IPS DF 4.7 (cell line): ENCODE measurements around the gene PCP2.

Experiments used
- DNase-seq: peaks from one replicate; pipeline ENCODE4 v3.0.0-alpha.2; 2013; ENCODE audit warnings: low spot score; ENCODE audit errors: extremely low read depth

Gene PCP2

DNA sequence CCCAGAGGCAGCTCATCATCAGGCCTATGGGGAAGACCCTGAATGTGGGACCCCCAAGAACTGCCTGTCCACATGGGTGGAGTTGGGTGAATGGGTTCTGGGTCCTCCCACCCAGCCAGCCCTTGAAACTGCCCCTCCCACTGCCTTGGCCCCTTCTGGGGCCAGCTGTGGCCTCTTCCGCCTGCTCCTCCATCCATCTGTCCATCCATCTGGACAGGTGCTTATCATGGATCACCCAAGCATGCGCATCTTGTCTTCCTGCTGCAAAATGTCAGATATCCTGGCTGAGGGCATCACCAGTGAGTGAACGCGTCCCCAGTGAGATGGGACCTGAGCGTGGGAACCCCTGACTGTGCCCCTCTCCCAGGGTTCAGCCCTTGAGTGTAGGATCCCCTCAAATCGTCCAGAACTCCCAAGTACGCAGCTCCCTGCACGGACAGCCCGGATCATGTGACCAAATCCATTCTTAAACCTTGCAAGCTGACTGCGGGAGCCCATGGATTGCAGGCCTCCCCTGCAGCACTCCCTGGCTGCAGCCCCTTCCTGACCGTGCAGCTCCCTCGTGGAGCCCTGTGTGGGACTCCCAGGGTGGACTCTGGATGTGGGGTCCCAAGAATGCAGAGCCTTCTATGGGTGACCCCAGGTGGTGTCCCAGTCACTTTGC lies 5.4 kb upstream of the PCP2 start:
- no peak for DNase-seq

DNA sequence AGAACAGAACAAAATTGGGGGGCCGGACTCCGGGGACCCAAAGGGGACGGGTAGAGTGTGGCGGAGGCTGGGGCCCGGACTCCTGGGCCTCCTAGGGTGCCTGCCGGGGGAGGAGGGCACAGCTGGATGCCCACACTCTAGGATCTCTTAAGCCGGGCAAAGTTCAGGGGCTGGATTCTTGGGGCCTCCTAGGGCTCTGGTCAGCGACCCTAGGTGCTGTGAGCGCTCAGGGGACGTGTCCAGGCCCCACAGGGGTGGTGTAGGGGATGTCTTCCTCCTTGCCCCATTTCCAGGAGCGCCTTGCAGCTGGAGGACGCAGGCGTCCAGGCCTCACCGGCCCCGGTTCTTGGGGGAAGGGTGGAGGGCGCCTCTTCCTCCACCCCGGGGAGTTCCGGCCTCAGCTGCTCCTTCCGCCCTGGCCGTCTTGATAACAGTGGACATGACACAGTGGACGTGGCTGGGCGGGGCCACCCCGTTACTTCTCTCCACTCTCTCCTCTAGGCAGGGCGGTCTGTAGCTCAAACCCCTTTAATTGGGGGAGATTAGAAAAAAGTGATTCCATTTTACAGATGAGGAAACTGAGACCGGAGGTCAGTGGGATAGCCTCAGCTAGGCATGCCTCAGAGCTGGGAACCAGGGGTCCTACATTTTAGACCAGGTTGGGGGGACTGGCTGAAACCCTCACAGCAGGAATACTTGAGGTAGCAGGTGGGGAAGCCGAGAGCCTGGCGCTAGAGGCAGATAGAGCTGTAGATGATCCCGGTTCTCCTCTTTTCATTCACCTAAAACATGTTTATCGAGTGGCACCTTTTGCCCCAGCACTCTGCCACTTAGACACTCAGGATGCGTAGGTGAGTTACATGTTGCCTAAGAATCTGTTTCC lies 4.1 kb upstream of the PCP2 start:
- no peak for DNase-seq

DNA sequence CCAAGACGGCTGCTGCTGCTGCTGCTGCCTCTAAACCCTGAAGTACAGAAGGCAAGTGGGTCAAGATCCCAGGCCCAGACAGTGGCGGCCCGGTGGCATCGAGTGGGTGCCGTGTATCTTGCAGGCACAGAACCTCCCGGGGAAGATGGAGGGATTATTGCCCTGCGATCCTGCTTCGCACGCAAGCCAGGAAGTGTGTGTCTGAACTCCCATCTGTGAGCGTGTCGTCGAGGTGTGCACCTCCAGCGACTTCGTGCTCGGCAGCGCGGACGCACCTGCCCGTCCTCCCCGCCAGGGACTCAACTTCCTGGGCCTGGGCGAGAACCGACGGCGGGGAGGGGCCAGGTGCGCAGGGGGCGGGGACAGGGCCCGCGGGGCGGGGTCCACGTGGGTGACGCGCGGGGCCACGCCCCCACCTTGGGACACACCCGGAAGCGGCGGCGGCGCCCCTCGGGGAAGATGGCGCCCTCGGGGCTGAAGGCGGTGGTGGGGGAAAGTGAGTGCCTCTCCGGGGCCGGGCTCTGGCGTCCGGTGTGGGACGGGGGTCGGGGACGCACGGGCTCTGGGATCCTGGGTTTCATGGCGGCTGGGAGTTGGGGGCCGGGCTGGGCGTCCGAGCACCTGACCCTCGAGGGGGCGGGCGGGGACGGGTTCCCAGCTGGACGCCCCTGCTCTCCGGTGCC lies 3.3 kb upstream of the PCP2 start, which contains the start of gene STXBP2:
Gene STXBP2, plus strand, starts transcription at position 420 of the 683 bp plus-strand sequence. Its CDS starts 40 bp downstream, at position 460.
- no peak for DNase-seq

DNA sequence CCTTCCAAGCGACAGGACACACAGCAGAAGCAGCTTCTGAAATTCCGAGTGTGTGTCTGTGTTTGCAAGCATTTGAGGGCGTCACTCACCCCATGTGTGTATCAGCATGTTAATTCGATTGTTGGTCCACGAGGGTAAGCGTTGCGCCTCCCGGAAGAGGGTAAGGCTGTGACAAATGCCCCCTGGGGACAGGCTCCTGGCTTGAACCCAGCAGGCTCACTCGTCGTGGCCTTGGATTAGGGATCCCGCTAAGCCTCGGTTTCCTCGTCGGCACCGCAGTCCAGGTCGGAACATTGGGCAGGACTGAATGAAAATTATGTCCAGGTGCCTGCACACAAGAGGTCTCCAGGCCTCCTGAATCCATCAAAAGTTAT lies 2.8 kb upstream of the PCP2 start:
- no peak for DNase-seq

DNA sequence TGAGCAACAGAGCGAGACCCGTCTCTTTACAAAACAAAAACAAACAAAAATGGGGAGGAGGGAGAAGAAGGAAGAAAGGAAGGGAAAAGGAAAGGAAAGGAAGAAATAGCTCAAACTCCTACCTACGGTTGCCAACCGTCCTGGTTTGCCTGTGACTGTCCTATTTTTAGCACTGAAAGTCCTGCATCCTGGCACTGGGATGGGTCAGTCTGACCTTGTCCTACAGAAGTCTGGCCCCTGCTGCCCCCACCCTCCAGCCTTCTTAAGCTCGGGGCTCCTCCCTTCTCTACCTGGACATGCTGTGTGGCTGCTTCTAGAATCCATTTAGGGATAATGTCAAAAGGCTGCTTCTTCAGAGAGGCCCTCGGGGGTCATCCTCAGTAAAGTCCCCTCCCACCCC lies 2.2 kb upstream of the PCP2 start:
- no peak for DNase-seq

DNA sequence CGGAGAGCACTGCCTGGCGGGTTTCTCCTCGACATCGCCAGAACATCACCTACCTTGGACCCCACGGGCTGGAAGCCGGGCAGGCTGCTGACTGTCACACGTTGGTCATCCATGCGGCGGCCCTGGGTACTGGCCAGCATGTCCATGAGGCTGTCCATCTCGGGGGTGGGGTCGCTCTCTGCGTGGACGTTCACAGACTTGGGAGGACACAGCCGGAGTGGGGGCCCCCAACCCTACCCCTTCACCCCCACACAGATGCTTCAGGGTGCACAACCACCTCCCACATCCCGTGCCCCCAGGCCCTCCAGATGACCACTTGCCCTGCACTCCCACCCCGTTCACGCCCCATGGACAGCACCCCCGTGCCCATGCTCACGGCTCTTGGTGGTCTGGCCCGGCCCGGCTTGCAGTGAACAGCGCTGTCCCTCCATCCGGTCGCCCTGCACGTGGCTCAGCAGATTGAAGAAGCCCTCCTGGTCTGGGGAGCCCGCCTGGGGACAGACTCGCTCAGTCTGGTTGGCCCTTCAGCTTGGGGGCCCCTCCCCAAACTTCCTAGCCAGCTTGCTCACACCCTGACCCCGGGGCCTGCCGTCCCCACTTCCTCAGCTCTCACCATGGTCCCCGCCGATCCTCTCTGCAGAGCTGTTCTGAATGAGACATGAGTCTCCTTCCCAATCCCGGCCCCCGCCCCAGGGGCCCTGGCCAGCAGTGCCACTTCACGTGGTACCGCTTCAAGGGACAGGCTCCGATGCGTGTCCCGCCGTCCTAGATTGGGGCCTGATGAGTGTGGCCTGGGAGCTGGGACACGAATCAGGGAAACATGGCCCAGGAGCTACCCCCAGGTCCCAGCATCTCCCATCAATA lies 947 bp downstream of the PCP2 start:
- no peak for DNase-seq

DNA sequence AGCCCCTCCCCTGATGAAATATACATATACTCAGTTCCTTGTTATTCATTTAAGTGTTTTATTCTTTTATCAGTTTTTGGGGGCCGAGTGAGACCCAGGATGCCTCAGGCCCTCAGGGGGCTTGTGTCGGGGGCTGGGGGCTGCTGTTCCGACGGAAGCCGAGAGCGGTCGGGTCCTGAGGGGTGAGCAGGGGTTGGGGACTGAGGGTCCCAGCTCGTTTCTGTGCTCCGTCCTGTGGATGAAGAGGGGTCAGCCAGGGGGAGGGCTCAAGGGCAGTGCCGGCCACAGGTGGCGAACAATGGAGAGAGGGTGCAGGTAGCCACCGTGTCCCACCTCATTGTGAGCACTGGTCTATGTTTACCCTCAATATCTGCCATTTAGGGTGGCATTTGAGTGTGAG lies 1.9 kb downstream of the PCP2 start:
- no peak for DNase-seq

DNA sequence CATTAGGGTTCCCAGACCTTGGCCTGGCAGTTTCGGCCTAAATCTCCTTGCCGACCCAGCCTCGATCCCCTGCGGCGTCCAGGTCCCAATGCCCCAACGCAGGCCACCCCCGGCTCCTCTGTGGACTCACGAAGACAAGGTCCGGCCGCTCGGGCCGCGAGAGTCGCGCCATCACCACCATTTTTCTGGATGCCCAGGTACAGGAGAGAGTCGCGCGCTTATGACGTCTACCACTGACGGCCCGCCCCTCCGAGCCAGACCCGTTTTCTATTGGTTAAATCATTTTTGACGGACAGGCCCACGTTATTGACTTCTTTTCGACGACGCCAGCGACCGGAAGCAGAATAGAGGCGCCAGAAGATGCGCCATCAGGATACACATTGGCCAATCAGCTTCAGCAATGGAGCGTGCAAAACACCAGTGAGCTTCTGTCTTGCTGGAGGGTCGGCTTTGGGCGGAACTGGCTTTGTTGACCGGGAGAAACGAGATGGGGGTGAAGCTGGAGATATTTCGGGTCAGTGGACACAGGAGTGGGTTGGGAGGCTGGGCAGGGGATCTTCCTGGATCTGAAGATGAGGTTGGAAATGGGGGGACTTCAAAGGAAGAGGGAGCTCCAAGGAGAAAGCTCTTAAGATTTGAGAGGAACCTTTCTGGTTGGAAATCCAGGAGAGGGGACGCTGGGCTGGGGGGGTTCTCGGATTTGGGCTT lies 4.0 kb downstream of the PCP2 start, which contains the start of the genes PET100 and XAB2:
Gene PET100, plus strand, starts transcription at position 447 of the 708 bp plus-strand sequence. Its CDS starts 41 bp downstream, at position 488.
Gene XAB2, minus strand, starts transcription at position 199 of the 708 bp plus-strand sequence. Its CDS starts 18 bp downstream, at position 181.
- peak; percentile 94 for DNase-seq

DNA sequence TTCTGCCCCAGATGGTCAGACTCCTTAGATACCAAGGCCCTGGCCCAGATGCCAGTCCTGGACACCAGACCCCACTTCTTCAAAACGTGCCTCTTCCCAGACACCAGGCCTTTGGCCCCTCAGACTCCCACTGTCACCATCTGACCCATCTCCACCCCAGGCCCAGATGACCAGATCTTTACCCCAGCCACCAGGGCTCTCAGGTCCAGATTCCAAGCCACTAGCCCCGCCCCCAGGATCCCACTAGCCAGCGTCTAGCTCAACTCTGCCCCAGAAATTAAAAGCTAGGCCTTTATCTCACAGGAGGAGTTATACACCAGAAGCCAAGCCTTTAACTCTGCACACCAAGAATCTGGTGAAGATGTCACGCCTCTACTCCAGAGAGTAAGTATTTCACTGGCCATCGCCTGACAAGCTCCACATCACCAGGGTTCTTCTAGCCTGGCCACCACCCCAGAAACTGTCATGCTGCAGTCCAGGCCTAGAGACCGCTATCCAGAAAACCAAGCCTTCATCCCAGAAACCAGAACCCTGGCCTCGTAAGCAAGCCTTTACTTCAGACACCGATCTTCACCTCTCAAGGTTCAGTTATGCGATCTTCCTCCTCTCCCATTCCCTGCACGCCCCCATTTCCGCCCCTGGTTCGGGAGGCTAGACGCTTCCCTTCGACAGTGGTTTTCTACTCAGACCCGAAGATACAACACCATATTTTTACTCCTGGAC lies 4.8 kb downstream of the PCP2 start:
- DNase-seq: no peak

DNA sequence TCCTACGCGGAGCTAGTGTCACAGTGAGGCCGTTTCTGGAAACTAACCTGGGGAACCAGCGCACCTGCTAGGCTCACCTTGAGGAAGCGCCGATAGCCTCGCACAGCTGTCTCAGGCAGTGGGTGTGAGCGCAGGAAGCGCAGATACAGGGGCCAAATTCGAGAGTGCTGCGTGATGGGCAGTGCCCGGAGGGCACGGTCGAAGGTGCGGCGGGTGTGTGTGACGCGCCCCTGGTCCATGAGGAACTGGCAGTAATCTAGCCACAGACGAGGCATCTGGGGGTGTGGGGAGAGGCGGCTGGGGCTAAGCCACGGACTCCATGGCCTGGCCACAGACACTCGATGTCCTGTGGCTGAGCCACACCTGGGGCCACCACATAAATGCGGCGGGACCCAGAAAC lies 6.4 kb downstream of the PCP2 start:
- DNase-seq: no peak

DNA sequence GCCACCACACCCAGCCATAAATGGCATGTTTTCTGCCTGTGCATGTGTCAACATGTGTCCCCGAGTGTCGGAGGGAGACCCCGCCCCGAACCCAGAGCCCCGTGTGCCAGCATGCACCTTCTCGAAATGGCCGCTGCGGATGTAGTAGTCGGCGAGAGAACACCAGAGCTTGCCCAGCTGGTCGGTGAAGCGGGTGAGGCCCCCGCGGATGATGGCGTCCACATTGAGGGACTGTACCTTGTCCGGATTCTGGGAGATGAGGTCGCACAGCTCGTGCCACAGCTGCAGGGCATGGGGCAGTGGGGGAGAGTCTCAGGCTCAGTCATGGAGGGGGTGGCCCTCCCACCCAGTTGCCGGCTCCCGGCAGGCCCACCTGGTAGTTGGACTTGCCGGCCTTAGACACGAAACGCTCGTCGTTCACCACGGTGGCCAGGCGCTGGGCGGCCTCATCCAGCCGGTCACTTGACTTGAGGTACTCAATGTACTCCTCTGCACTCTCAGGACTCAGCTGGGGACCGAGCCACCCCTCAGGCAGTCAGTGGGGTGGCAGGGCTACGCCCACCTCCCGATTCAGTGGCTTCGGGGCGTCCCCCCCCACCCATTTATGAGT lies 7.7 kb downstream of the PCP2 start:
- DNase-seq: no peak

DNA sequence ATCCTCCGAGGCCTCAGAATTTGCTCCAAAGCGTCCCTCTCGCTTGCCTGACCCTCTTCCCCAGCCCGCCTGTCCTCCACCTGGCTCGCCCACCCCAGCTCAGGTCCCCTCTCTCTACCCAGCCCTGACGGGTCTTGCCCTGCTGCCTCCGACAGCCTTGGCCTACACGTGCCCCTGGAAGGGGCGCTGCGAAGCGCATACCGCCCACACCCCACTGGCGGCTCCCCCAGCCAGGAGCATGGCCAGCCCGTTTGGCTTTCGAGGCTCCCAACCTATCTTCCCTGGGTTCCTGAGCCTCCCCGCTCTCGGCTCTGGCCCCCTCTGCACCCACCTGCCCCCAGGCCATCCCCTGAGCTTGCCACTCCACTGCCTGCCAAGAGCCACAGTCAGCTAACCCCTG lies 8.7 kb downstream of the PCP2 start:
- no peak for DNase-seq

DNA sequence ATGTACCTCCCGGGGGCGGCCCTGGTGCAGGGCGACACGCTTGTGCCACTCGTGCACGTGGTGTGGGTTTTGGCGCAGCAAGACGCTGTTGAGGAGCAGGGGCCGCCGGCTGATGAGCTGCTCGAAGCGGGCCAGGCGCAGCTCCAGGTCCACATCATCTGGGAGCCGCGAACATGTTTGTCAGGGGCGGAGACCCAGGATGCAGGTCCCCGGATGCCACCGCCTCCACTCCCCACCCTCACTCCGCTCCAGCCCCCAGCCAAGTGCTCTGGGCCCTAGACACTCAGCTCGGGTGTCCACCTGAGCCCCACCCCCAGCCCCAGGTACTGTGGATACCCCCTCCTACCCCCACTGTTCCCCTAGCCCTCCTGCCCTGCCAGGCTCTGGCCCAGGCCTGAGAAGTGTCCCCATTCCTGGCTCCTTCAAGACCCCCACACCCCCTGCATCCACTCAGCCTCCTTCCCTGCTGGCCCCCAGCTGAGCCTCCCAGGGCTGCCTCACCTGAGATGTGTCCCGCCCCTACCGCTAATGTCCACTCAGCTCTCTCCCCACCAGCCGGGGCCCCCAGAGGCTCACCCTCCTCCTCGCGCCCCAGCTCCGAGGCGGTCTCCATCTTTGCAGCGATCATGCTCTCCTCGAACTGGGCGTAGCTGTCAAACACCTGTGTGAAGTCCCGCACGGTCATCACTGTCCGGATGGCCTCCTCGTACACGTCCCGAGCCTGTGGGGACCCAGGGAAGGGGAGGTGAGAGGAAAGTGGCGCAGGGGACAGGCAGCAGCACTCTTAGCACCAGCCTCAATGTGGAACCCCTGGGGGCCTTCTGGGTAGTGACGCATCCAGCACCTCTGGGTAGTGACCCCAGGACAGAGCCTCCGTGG lies 9.6 kb downstream of the PCP2 start:
- DNase-seq: no peak

DNA sequence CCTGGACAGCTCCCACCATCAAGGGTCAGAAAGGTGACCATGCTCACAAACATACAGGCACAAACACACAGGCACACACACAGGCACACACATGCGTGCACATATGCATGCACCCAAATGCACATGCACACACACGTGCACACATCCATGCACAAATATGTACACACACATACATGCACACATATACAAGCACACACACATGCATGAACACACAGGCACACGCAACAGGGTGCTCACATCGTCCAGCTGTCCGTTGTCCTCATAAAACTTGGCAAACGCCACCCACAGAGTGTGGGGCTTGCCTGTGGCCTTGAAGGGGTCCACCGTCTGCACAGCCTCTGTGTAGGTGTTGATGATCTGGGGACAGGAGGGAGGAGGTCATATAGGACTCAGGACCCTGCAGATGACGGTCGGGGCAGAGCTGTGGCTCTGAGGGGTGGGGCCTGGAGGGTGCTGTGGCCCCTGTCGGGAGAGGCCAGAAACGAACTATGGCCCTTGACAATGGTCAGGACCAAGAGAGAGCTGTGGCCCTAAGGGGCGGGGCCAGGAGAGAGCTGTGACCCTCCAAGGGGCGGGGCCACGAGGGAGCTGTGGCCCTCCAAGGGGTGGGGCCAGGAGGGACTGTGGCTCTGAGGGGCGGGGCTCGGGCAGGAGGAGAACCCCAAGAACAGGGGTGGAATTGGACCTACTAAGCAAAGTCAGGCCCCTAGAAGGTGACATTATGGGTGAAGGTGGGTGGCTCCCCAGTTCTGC lies 10.4 kb downstream of the PCP2 start:
- no peak for DNase-seq

DNA sequence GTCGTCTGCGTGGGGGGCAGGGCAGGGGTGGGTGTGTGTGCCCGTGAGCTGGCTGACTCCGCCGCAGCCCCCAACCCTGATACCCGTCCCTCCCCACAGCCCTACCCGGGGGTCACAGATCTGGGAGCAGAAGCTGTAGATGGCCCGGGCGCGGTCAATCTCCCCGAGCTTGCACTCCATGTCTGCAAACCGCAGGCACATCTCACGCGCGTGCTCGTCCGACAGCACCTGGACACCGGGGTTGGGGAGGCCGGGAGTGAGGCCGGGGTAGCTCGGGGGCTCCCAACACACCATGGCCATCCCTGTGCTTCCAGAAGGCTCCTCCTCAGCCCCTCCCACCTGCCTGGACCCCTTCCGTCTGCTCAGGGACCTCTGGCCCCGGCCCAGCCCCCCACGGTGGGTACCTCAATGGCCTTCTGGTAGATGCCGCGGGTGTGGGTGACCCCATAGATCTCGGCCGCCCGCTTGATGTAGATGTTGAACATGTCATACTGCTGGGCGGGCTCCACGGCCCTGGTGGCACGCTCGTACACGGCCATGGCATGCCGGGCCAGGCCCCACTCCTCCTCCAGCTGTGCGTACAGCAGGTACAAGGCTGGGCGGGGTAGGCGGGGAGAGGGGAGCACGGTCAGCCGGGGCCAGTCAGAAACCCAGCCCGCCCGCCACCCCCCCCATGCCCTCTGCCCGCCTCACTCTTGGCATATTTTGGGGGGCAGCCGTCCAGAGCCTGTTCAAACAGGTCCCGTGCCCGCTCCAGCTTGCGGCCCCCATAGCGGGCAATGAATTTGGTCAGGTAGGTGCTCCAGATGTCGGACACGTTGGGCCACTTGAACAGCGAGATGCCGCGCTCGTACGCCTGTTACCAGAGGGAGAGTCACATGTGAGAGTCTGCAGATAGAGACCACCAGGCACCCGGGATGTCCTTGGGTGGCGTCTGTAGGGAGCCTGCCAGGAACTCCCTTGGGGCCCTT lies 12.8 kb downstream of the PCP2 start:
- no peak for DNase-seq

DNA sequence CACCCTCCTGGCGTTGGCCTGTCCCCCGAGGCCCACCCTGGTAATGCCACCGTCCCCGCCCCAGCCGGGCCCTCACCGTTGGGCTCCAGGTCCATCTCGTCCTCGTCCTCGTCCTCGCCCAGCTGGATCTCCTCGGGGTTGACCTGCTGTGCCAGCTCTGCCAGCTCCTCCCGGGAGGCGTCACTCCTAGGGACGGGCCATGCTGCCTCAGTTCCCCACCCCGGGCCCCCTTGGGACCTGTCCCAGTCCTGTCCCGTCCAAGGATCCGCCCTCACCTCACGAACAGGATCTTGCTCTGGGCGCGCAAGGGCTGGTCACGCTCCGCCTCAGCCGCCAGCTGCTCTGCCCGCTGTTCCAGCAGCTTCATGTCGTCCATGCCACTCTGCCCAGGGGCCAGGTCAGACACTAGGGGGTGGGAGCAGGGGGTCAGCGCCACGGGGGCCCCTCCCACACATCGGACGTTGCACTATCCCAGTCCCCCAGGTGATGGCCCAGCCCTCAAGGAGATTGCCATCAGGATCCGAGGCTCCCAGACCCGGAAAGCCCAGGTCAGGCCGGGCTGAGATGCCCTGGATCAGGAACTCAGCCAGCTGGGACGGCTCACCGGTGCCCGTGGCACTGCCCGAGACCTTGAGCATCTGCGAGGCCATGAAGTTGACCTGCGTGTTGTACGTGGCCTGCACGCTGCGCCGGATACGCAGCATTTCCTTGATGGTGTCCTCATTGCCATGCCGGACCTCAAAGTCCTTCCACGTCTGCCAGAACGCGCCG lies 13.7 kb downstream of the PCP2 start:
- no peak for DNase-seq
